K562 (cell line): Measurements from ENCODE around the gene MRPL2. TPM values are rescaled to one million over a fixed set of nuclear protein-coding genes. Genes with fewer than 3 reads are reported as not detected.

Source experiments
- CBX1 ChIP-seq: sonication (generic); IDR thresholded peaks from 2 replicates; pipeline ENCODE4 v1.6.1; 2016; ENCODE audit warnings: antibody characterized with exemption, low read depth, mild to moderate bottlenecking
- KLF6 ChIP-seq: fragments of 250-450 bp; sonication (Bioruptor Pico); IDR thresholded peaks from 2 replicates; pipeline ENCODE4 v1.4.0; 2020; ENCODE audit warnings: mild to moderate bottlenecking, moderate library complexity, borderline replicate concordance
- LEF1 ChIP-seq: fragments of 450-650 bp; IDR thresholded peaks from 2 replicates; pipeline ENCODE4 v1.6.1; 2016; ENCODE audit warnings: mild to moderate bottlenecking
- MEF2A ChIP-seq: IDR thresholded peaks from 2 replicates; pipeline ENCODE4 v1.6.1; 2011; ENCODE audit warnings: low read depth, mild to moderate bottlenecking, low read length, moderate library complexity; ENCODE audit not compliant: control insufficient read depth
- NCOA6 ChIP-seq: fragments of 450-650 bp; IDR thresholded peaks from 2 replicates; pipeline ENCODE4 v1.6.1; 2017; ENCODE audit warnings: mild to moderate bottlenecking
- NFYB ChIP-seq: IDR thresholded peaks from 2 replicates; pipeline ENCODE4 v1.6.1; 2011; ENCODE audit warnings: mild to moderate bottlenecking, moderate library complexity; ENCODE audit not compliant: insufficient read length; ENCODE audit errors: extremely low read depth
- PTBP1 ChIP-seq: fragments of 200-400 bp; formaldehyde crosslinking; IDR thresholded peaks from 2 replicates; pipeline ENCODE4 v1.6.1; 2017; ENCODE audit warnings: low read depth, low read length
- RBM34 ChIP-seq: fragments of 200-400 bp; formaldehyde crosslinking; IDR thresholded peaks from 2 replicates; pipeline ENCODE4 v1.6.1; 2018; ENCODE audit warnings: low read length, borderline replicate concordance; ENCODE audit not compliant: insufficient read depth
- RFX5 ChIP-seq: IDR thresholded peaks from 2 replicates; pipeline ENCODE4 v1.6.1; 2011; ENCODE audit warnings: low read depth, mild to moderate bottlenecking, improper control_type of control experiment, low read length
- TEAD4 ChIP-seq, 2 experiments: sonication (generic) in 1 of 2; formaldehyde crosslinking in 1 of 2; IDR thresholded peaks; 2 replicates each; pipeline versions ENCODE4 v1.6.1 to v1.8.0; 2012 to 2022; ENCODE audit warnings: borderline replicate concordance in 1 of 2, inconsistent platforms in 1 of 2, low read length in 1 of 2, mild to moderate bottlenecking in 1 of 2, missing genetic modification reagents in 1 of 2
- ZNF696 ChIP-seq: fragments of 250-450 bp; sonication (Bioruptor Pico); conservative IDR thresholded peaks from 2 replicates; pipeline ENCODE4 v1.4.0; 2020; ENCODE audit warnings: mild to moderate bottlenecking, moderate library complexity
- ZNF717 ChIP-seq: fragments of 250-450 bp; sonication (Bioruptor Pico); IDR thresholded peaks from 2 replicates; pipeline ENCODE4 v1.5.0; 2021
- ZSCAN32 ChIP-seq: fragments of 450-650 bp; formaldehyde crosslinking; IDR thresholded peaks from 2 replicates; pipeline ENCODE4 v1.4.0; 2020; ENCODE audit warnings: mild to moderate bottlenecking, moderate library complexity
- polyA plus RNA-seq, 8 experiments: library from polyadenylated mRNA; depleted of rRNA in 4 of 8; stranded (reverse) in 5 of 8; unstranded in 3 of 8; fragments of >200 nt; fragmentation: Nextera tagmentation in 2 of 8; fragmentation: Illumina TruSeq in 1 of 8; extraction: Ambion mirVana in 2 of 8; extraction: Trizol in 1 of 8; gene quantifications; 2 replicates each; pipeline versions ENCODE4 v1.2.1 to v1.2.3, GENCODE V29; 2011 to 2014; ENCODE audit warnings: inconsistent platforms in 1 of 8, missing spikeins in 1 of 8
- total RNA-seq, 7 experiments: library from RNA; depleted of rRNA in 6 of 7; stranded (reverse); fragments of >200 nt in 6 of 7; fragmentation: Illumina TruSeq in 2 of 7; extraction: Trizol in 2 of 7; gene quantifications; 2 replicates each; pipeline versions ENCODE4 v1.2.1 to v1.2.3, GENCODE V29; 2011 to 2021; ENCODE audit warnings: low replicate concordance in 1 of 7
- TF ChIP-seq, protein P1 (sequence below), 2 experiments: fragments of 450-650 bp; IDR thresholded peaks; 2 replicates each; pipeline ENCODE4 v1.6.1; 2016
- TF ChIP-seq, protein P2 (sequence below): fragments of 250-450 bp; sonication (Bioruptor Pico); IDR thresholded peaks from 2 replicates; pipeline ENCODE4 v1.4.0; 2020
- TF ChIP-seq, protein P3 (sequence below): fragments of 250-450 bp; sonication (Bioruptor Pico); IDR thresholded peaks from 2 replicates; pipeline ENCODE4 v1.4.0; 2020; ENCODE audit warnings: mild to moderate bottlenecking, moderate library complexity
- TF ChIP-seq, protein P4 (sequence below): fragments of 450-650 bp; IDR thresholded peaks from 2 replicates; pipeline ENCODE4 v1.7.1; 2018; ENCODE audit warnings: mild to moderate bottlenecking, low read depth; ENCODE audit not compliant: partially characterized antibody
- TF ChIP-seq, protein P5 (sequence below): fragments of 250-450 bp; sonication (Bioruptor Pico); IDR thresholded peaks from 2 replicates; pipeline ENCODE4 v1.4.0; 2020; ENCODE audit warnings: mild to moderate bottlenecking

MRPL2 gene
- total and polyA plus RNA-seq, 9 of the 15 experiments (the other 6 are each of a cell fraction or from before 2014, with no cell fraction given) = 63.1 to 262 (median 121) TPM

DNA sequence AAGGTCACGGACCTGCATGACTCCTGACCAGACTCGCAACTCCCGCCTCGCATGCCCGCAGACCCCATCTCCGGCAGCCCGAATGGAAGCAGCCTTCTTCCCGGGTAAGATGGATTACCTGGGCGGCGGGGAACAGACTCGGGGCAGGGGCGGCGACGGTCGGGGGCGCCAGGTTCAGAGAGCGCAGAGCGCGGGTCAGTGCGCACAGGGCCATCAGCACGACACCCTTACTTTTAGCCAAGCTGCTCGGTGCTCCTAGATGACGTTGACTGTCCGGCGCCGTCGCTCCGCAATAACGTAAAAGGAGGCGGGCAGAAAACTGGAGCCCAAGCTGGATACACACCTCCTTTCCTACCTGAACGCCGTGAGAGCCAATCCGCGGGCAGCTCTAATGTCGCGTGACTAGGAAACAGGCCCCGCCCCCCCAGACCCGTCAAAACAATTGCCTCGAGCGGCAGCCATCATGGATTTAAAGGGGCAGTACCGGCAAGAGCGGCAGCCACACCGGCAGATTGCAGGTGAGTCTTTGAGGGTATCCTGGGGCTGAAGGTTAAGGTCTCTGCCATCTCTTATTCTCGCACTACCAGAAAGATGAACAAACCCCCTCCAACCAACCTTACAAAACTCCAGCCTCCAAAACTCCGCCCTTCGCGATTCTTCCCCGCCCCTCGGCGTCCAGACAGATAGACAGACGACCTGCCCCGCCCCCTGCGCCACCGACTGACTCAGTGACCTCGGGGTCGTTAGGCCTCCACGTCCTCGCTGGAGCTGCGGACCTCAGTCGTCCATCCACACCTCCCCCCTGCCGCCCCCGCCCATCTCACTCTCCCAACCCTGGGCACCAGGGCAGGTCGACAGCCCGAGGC lies at the start of gene MRPL2, which contains the start of gene KLC4 (continued):
- no peak for TF ChIP-seq MEF2A
- TF ChIP-seq, protein P1, sequence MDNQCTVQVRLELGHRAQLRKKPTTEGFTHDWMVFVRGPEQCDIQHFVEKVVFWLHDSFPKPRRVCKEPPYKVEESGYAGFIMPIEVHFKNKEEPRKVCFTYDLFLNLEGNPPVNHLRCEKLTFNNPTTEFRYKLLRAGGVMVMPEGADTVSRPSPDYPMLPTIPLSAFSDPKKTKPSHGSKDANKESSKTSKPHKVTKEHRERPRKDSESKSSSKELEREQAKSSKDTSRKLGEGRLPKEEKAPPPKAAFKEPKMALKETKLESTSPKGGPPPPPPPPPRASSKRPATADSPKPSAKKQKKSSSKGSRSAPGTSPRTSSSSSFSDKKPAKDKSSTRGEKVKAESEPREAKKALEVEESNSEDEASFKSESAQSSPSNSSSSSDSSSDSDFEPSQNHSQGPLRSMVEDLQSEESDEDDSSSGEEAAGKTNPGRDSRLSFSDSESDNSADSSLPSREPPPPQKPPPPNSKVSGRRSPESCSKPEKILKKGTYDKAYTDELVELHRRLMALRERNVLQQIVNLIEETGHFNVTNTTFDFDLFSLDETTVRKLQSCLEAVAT (IDR thresholded peaks at IDR 0.05) = peak; percentile 39 to 92; a peak in 2 of 4 replicates
- peak; percentile 42 for TF ChIP-seq NFYB
- TF ChIP-seq TEAD4 (IDR thresholded peaks at IDR 0.05; ENCODE audit: low read length) = no peak
- no peak for TF ChIP-seq TEAD4 (CRISPR knock-in tag; IDR thresholded peaks at IDR 0.05; ENCODE audit: borderline replicate concordance)
- TF ChIP-seq NCOA6 = no peak
- TF ChIP-seq RFX5 = peak; percentile 59; the same call in 1 of the 2 replicates
- no peak for TF ChIP-seq ZNF717 (CRISPR knock-in tag)
- TF ChIP-seq, protein P2, sequence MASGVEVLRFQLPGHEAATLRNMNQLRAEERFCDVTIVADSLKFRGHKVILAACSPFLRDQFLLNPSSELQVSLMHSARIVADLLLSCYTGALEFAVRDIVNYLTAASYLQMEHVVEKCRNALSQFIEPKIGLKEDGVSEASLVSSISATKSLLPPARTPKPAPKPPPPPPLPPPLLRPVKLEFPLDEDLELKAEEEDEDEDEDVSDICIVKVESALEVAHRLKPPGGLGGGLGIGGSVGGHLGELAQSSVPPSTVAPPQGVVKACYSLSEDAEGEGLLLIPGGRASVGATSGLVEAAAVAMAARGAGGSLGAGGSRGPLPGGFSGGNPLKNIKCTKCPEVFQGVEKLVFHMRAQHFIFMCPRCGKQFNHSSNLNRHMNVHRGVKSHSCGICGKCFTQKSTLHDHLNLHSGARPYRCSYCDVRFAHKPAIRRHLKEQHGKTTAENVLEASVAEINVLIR (CRISPR knock-in tag) = peak; percentile 99
- TF ChIP-seq CBX1 = no peak
- TF ChIP-seq RBM34 = no peak
- TF ChIP-seq KLF6 = 0 out of 2 replicates have a peak, but pooled peaks have one; percentile 14
- TF ChIP-seq, protein P3, sequence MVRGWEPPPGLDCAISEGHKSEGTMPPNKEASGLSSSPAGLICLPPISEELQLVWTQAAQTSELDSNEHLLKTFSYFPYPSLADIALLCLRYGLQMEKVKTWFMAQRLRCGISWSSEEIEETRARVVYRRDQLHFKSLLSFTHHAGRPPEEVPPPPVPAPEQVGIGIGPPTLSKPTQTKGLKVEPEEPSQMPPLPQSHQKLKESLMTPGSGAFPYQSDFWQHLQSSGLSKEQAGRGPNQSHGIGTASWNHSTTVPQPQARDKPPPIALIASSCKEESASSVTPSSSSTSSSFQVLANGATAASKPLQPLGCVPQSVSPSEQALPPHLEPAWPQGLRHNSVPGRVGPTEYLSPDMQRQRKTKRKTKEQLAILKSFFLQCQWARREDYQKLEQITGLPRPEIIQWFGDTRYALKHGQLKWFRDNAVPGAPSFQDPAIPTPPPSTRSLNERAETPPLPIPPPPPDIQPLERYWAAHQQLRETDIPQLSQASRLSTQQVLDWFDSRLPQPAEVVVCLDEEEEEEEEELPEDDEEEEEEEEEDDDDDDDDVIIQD (CRISPR knock-in tag) = no peak
- TF ChIP-seq PTBP1 = no peak
- TF ChIP-seq LEF1 = no peak
- no peak for TF ChIP-seq ZSCAN32
- TF ChIP-seq, protein P4, sequence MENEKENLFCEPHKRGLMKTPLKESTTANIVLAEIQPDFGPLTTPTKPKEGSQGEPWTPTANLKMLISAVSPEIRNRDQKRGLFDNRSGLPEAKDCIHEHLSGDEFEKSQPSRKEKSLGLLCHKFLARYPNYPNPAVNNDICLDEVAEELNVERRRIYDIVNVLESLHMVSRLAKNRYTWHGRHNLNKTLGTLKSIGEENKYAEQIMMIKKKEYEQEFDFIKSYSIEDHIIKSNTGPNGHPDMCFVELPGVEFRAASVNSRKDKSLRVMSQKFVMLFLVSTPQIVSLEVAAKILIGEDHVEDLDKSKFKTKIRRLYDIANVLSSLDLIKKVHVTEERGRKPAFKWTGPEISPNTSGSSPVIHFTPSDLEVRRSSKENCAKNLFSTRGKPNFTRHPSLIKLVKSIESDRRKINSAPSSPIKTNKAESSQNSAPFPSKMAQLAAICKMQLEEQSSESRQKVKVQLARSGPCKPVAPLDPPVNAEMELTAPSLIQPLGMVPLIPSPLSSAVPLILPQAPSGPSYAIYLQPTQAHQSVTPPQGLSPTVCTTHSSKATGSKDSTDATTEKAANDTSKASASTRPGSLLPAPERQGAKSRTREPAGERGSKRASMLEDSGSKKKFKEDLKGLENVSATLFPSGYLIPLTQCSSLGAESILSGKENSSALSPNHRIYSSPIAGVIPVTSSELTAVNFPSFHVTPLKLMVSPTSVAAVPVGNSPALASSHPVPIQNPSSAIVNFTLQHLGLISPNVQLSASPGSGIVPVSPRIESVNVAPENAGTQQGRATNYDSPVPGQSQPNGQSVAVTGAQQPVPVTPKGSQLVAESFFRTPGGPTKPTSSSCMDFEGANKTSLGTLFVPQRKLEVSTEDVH = peak; percentile 81
- TF ChIP-seq, protein P5, sequence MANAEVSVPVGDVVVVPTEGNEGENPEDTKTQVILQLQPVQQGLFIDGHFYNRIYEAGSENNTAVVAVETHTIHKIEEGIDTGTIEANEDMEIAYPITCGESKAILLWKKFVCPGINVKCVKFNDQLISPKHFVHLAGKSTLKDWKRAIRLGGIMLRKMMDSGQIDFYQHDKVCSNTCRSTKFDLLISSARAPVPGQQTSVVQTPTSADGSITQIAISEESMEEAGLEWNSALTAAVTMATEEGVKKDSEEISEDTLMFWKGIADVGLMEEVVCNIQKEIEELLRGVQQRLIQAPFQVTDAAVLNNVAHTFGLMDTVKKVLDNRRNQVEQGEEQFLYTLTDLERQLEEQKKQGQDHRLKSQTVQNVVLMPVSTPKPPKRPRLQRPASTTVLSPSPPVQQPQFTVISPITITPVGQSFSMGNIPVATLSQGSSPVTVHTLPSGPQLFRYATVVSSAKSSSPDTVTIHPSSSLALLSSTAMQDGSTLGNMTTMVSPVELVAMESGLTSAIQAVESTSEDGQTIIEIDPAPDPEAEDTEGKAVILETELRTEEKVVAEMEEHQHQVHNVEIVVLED (CRISPR knock-in tag) = peak; percentile 69
- no peak for TF ChIP-seq ZNF696 (CRISPR knock-in tag)
